ENCODE data around the gene SPSB4.

GRCh38 chr3:141148169-141148568, 97.0 kb downstream of the SPSB4 start:
- TF ChIP-seq CTCF (conservative IDR thresholded peaks at IDR 0.05; ENCODE audit: low read length) = no peak
- no peak for TF ChIP-seq EZH2phosphoT487 (IDR thresholded peaks at IDR 0.05; ENCODE audit: borderline replicate concordance, low read depth, low read length)
